Measurements from ENCODE around the gene OTOG. TPM values are rescaled to one million over a fixed set of nuclear protein-coding genes. Genes with fewer than 3 reads are reported as not detected.

Gene OTOG
- total RNA-seq, result not detected
- polyA plus RNA-seq, result not detected
- long read RNA-seq, donor 1, result 0 reads
- long read RNA-seq, donor 2, result 0 reads
- long read RNA-seq, donor 3, result 0 reads

GRCh38 chr11:17547051-17547577 is at the start of gene OTOG:
Gene OTOG (plus strand): TSS chr11:17547259. CDS start chr11:17547373, 114 bp downstream.
- 22 to 36% (median 31%) methylated on average over 20 of the region's 20 CpGs for WGBS, 4 donors
- TF ChIP-seq CTCF (IDR thresholded peaks at IDR 0.05), result no peak
- TF ChIP-seq POLR2A (IDR thresholded peaks at IDR 0.05), result no peak
- Histone ChIP-seq H3K4me1 (peaks cover 0 to 5% (median 0%) of the 10 kb centered on the region in 12 donors), H3K4me3 (no peak within 1 kb of the TSS), H3K36me3 (no peaks in the 10 kb centered on the region), H3K27ac (no peak within 1 kb of the TSS), H3K27me3 (peaks cover 0 to 35% (median 7%) of the 10 kb centered on the region in 9 donors), H3K9me3 (no peaks in the 10 kb centered on the region)
- peak in 1 of 4 donors; percentile 16 for ATAC-seq
- intact Hi-C loops (cut with DNase I), result no loop called here
- DNase-seq, result no peak

DNA sequence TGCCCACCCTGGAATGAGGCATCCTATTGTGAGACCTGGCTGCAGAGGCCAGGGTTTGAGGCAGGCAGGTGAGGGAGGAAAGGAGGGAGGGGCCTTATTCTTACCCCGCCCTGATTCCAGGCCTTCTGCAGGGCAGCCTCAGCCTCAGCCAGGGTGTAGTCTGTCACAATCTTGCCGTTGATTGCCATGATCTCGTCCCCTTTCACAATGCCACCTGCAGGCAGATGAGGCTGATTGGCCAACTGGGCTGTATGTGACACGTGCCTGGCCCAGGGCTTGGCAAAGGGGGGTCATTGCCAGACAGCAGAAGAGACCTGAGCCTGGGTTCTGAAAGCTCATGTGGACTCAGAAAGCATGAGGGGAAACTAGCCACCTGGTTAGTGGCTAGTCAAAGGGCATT is 49.0 kb upstream of the OTOG start:
- ATAC-seq (no peak), DNase-seq (no peak)
- H3K4me3 ChIP-seq, result no peak overlapping the region
- intact Hi-C loops (cut with DNase I), result no loop called here
- H3K9me3 ChIP-seq, result no peaks in the 10 kb centered on the region
- H3K4me1 ChIP-seq, result no peaks in the 10 kb centered on the region
- peaks cover 0 to 6% (median 0%) of the 10 kb centered on the region in 9 donors for H3K27me3 ChIP-seq
- H3K36me3 ChIP-seq, result no peaks in the 10 kb centered on the region
- no peak overlapping the region for H3K27ac ChIP-seq
- 52 to 59% (median 59%) methylated on average over 4 of the region's 4 CpGs for WGBS, 4 donors
- TF ChIP-seq POLR2A (IDR thresholded peaks at IDR 0.05) (no peak), CTCF (IDR thresholded peaks at IDR 0.05) (no peak)

DNA sequence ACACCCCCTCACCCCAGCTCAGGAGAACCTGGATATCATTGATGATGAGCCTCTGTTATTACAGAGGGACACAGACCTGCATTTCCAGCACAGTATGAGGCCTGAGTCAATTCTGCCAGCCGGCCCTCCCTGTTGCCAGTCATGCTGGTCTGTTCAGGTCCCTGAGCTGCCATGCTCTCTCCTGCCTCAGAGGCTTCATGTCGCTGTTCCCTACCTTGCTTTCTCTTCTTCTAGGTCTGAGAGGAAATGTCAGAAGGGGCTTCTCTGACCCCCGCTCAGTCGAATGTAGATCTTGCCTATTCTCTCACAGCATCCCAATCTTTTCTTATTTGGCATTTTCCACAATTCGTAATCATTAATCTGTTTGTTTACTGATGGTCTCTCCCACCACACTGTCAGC is 48.6 kb upstream of the OTOG start:
- TF ChIP-seq POLR2A (IDR thresholded peaks at IDR 0.05) (no peak), CTCF (IDR thresholded peaks at IDR 0.05) (no peak)
- 77 to 87% (median 82%) methylated on average over 5 of the region's 5 CpGs for WGBS, 4 donors
- no peaks in the 10 kb centered on the region for H3K9me3 ChIP-seq
- no peak overlapping the region for H3K27ac ChIP-seq
- no peak for ATAC-seq
- H3K4me1 ChIP-seq, result no peaks in the 10 kb centered on the region
- DNase-seq, result no peak
- intact Hi-C loops (cut with DNase I), result no loop called here
- no peaks in the 10 kb centered on the region for H3K36me3 ChIP-seq
- H3K27me3 ChIP-seq, result peaks cover 0 to 6% (median 0%) of the 10 kb centered on the region in 9 donors
- H3K4me3 ChIP-seq, result no peak overlapping the region

DNA sequence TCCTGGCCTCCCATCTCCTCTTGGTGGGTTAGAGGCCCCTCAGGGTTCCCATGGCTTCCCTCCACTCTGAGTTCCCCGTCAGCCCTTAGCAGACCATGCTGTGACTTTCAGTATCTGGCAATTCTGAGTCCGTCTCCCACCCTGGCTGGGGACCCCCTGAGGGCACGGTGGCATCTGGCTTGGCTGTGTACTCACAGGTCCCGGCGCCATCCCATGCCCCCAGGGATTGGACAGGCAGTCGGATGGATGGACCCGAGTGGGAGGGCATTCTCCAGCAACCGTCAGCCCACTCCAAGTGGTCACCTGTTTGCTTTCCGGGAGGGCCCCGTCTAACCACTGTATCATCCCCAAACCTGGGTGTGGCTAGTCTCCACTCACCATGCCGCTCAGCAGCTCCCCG is 46.4 kb upstream of the OTOG start:
- ATAC-seq (no peak), DNase-seq (no peak)
- TF ChIP-seq CTCF (IDR thresholded peaks at IDR 0.05), result no peak
- no peak for TF ChIP-seq POLR2A (IDR thresholded peaks at IDR 0.05)
- intact Hi-C loops (cut with DNase I), result loop anchor here in 4 of 10 donors (5.0 to 10.0 kb wide), 4 partner anchors 266 to 716 kb away; no protein-coding TSS in a partner anchor
- peaks cover 0 to 3% (median 0%) of the 10 kb centered on the region in 12 donors for H3K4me1 ChIP-seq
- WGBS, 4 donors, result 86 to 95% (median 93%) methylated on average over 12 of the region's 12 CpGs
- H3K27ac ChIP-seq, result no peak overlapping the region
- no peak overlapping the region for H3K4me3 ChIP-seq
- H3K36me3 ChIP-seq, result no peaks in the 10 kb centered on the region
- peaks cover 0 to 6% (median 0%) of the 10 kb centered on the region in 9 donors for H3K27me3 ChIP-seq
- H3K9me3 ChIP-seq, result no peaks in the 10 kb centered on the region
